GM21447 (cell line): ENCODE results near the gene LTBP1.
"Not testable (repeated sequence)": the region's sequence is repeated elsewhere in the genome, so short reads cannot be mapped to it uniquely, and the experiment has no call there.

Experiments used
- ATAC-seq: cut with Tn5 transposase; IDR thresholded peaks from one replicate; pipeline ENCODE4 v1.9.1; 2021; ENCODE audit not compliant: unreplicated experiment

Gene LTBP1

DNA sequence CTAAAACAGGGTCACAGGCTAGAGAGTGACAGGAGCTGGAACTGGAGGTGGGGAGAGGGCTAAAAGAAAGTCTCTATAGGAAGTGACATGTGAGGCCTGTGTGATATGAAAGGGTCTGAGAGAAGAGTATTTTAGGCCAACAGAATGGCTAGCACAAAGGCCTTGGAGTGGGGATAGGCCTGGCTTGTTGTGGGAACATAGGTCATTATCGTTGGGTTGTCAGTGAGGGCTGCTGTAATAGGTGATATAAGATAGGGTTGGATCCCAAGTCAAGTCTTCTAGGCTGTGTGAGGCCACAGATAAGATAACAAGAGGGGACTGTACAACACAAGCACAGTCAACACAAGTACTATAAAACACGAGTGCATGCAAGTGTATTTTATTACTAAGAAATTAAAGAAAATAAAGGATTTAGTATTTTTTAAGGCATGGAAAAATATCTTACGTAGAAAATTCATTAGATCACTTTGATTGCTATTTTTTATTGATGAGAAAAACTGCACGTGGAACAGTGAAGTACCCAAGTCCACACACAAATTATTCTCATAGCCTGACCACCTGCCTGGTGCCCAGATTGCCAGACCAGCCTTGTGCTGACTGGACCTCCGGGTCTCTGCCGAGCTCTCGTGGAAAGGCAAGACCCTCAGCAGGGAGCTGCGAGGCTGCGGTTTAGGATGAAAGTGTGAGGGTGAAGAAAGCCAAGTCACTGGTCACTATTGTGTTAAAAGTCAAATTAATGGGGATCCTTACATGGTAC, 14.1 kb downstream of the LTBP1 start:
- ATAC-seq = no peak

GRCh38 chr2:32962690-32963089, 15.9 kb downstream of the LTBP1 start:
- no peak for ATAC-seq

GRCh38 chr2:32963941-32964340, 17.2 kb downstream of the LTBP1 start:
- no peak for ATAC-seq

DNA sequence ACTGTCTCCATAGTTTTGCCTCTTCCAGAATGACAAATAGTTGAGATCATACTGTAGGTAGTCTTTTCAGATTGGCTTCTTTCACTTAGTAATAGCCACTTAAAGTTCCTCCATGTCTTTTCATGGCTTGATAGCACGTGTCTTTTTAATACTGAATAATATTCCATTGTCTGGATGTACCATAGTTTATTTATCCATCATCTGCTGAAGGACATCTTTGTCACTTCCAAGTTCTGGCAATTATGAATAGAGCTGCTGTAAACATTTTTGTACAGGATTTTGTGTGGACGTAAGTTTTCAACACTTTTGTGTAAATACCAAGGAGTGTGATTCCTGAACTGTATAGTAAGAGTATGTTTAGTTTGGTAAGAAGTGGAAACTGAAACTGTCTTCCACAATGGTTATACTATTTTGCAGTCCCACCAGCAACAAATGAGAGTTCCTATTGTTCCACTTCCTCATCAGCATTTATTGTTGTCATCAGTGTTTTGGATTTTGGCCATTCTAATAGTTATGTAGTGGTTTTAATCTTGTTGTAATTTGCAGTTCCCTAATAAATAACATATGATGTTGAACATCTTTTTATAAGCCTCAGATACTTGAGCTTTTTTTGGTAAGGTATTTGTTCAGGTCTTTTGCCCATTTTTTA, 18.9 kb downstream of the LTBP1 start:
- peak; percentile 53 for ATAC-seq

DNA sequence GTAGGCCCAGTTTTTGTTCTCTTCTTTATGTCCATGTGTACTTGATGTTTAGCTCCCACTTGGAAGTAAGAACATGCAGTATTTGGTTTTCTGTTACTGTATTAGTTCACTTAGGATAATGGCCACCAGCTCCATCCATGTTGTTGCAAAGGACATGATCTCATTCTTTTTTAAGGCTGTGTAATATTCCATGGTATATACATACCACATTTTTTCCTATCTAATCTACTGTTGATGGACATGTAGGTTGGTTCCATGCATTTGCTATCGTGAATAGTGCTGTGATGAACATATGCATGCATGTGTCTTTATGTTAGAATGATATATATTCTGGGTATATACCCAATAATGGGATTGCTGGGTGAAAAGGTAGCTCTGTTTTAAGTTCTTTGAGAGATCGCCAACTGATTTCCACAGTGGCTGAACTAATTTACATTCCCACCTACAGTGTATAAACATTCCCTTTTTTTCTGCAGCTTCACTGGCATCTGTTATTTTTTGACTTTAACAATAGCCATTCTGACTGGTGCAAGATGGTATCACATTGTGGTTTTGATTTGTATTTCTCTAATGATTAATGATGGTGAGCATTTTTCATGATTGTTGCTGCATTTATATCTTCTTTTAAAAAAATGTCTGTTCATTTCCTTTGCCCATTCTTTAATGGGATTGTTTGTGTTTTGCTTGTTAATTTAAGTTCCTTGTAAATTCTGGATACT, 22.9 kb downstream of the LTBP1 start:
- no peak for ATAC-seq

DNA sequence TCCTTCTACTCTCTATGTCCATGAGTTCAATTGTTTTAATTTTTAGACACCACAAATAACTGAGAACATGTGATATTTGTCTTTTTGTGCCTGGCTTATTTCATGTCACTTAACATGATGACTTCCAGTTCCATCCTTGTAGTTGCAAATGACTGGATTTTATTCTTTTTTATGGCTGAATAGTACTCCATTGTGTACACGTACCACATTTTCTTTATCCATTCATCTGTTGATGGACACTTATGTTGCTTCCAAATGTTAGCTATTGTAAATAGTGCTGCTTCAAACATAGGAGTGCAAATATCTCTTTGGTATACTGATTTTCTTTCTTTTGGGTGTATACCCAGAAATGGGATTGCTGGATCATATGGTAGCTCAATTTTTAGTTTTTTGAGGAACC, 27.0 kb downstream of the LTBP1 start:
- ATAC-seq = not testable (repeated sequence)

DNA sequence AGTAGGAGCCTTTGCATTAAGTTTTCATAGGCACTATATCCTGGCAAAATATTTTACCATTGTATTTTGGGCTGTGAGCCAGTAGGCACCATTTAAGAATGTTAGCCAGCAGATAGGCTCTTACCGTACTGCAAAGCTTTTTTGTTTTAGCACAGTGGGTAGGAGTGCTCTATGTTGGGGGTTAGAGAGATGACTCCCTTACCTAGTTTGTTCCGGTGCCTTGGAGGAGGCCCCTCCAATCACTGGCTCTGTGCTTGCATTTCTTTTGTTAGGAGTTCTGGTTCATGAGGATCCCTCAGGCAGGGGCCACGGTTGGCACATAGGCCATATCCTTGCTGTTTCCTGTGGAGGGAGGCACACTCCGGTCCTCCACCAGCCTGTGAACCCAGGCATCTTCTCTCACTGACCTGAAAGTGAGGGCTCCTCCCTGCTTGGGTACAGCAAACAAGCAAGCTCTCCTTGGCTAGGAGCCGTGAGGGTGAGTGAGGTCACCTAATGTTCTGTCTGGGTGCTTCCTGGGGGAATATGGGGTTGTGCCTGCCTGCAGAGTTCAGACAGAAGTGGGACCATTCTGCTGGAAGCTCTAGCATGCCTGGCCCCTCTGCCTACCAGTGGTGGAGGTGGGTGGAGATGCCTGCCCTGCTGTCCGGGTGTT, 29.8 kb downstream of the LTBP1 start:
- ATAC-seq = no peak

DNA sequence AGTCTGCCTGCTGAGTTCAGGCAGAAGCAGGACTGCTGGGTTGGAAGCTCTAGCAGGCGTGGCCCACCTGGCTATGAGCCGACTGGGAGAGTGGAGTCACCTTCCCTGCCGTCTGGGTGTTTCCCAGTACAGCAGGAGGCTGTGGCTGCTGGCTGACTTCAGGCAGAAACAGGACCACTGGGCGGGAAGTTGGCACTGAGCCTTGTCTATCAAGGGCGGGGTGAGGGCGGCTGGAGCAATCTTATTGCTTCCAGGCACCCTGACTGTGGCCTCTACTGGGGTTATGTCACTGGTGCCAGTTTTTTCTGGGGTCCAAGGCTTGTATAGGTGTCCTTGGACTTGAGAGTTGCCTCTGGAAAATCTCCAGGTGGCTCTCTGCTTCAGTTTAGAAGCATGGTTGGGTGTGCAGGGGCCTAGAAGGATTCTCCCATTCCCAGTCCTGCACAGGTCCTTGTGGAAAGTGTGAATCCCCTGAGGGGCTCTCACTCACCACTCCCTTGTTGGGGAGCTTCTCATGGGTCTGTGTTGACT, 30.5 kb downstream of the LTBP1 start:
- ATAC-seq = no peak

DNA sequence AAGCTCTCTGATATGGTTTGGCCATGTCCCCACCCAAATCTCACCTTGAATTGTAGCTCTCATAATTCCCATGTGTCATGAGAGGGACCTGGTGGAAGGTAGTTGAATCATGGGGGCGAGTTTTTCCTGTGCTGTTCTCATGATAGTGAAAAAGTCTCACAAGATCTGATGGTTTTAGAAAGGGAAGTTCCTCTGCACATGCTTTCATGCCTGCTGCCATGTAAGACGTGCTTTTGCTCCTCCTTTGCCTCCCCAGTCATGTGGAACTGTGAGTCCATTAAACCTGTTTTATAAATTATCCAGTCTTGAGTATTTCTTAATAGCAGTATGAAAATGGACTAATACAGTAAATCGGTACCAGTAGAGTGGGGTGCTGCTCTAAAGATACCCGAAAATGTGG, 34.9 kb downstream of the LTBP1 start:
- no peak for ATAC-seq

GRCh38 chr2:32983193-32983924, 36.6 kb downstream of the LTBP1 start:
- not testable (repeated sequence) for ATAC-seq

DNA sequence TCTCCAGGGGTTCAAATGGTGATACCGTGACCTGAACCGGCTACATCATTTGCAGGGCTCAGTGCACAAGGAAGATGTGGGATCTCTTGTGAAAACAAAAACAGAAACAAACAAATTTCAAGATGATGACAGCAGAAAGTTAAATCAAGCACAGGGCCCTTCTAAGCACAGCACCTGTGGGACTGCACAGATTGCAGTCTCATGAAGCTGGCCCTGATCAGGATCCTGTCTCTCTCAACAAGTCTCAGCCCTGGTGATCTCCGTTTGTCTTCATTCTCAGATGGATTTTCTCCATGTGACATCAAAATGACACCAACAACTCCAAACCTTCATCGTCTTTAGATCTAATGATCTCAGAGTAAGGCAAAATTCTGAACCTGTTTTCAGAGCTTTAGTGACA, 39.7 kb downstream of the LTBP1 start:
- ATAC-seq = no peak

DNA sequence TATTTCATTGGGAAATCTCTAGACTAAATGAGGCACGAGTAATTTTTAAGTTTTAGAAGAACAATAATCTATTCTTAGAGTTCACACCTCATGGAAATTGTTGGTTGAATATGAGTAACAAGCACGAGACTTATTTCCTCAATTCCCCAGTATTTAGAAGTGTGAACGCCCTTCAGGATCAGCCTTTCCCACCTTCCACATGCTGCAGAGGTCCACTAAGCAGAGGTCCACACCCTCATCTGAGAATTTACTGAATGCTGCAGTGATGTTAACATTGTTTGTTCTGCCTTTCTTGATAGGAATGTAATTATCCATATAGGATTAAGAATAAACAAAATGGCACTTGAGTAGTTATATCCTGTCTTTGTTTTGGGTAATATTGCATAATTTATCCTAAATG, 41.8 kb downstream of the LTBP1 start:
- ATAC-seq = no peak

DNA sequence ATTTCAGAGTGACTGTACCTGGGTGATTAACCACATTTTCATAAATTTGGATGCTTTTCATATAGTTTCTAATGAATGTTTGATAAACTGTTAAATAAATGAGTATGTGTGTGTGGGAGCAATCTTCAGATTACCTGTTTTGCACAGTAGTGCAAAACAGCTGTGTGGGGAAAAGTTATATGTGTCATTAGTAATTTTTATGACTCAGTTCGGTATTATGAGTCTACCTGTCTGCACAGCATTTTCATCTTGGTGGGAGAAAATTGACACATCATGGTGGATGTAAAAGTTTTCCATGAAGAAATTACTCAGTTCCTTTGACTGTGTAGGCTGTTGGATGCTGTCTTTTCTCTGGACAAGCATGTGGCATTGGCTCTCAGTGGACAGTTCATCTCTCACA, 43.8 kb downstream of the LTBP1 start:
- ATAC-seq = no peak

- no peak for ATAC-seq
Observed at GRCh38 chr2:32991091-32991845, 44.5 kb downstream of the LTBP1 start.

DNA sequence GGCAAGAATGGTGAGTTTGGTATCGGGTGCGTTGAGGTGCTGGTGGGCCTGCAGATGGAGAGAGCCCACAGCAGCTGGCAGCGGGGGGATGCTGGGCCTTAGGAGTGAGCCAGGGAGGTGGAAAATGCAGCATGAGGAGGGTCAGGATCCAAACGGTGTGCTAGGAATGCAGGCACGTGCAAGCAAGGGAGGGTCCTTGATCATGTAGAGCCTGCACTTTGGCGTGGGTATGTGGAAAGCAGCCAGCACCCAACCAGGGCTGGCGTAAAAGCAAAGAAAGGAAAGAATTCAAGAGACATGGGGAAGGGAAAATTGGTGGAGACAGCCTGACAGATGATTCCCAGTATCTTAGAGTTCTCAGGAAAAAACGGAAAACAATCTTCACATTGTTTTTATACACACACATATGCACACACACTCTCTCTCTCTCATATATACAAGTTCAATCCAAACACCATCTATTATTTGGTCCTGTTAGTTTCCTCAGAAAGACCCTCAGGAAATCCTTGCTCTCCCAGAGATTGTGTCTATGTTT, 46.3 kb downstream of the LTBP1 start:
- ATAC-seq = no peak

DNA sequence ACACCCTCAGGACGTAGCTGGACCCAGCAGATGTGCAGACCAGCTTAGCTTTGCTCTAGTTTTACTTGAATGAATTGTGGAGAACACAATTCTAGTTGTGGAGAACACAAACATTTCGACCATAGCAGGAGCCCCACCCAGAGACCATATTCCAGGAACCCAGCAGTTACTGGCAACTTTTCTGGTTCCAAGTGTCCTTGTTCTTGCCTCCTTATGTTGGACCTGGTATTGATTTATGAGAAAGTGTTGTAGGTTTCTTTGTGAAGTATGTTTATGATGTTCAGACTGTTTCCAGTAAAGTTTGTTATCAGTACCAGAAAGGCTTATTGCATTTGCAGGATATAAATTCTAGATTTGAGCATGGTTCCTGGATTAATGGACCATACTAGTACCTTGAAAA, 51.0 kb downstream of the LTBP1 start:
- ATAC-seq = no peak

- no peak for ATAC-seq
Observed at GRCh38 chr2:33000986-33001385, 54.2 kb downstream of the LTBP1 start.

DNA sequence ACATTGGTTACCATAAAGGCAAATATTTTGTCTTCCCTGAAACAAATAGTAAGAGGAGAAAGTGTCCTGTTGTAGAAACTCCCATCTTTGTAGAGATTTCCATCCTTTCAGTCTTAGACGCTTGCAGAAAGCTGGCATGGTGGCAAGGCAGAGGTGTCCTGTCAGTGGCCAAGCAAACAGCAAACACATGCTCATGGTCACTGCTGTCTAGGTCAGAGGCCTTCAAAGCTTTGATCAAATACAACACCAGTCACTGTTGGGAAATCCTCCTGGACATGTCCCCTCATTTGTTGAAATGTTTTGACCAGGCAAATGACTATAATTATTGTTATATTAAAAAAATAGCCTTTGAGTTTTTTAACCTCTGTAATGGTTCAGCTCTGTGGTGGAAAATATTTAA, 55.1 kb downstream of the LTBP1 start:
- ATAC-seq = no peak

DNA sequence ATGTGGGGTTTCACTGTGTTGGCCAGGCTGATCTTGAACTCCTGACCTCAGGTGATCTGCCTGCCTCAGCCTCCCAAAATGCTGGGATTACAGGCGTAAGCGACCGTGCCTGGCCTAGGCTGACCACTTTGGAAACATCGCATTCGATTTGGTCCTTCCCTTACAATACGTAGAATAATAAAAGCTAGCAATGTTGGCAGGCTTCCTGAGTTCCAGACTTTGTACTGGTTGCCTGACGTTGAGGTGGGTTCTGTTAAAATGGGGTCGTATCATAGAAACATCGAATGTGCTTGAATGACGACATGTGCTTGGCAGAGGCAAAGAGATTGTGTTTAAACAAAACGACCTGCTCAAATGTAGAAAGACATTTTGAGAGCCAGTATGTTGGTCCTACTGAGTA, 56.1 kb downstream of the LTBP1 start:
- no peak for ATAC-seq

DNA sequence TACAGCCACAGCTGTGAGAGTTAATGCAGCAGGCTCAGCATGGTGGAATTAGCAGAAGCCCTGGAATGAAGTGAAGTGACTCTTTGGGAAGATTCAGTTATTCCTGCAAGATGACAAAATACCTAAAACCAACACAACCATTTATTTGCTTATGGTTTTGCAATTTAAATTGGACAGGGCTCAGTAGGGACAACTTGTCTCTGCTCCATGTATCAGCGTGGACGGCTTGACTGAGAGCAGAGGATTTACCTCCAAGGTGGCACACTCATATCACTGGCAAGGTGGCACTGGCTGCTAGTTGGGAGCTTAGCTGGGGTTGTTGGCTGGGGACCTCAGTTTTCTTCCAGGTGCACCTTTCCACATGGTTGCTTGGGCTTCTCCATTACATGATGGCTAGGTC, 58.3 kb downstream of the LTBP1 start:
- no peak for ATAC-seq
